ENCODE measurements around the gene CD28. TPM values are rescaled to one million over a fixed set of nuclear protein-coding genes. Genes with fewer than 3 reads are reported as not detected.
A peak's percentile ranks its signal among the peaks of the same experiment; 100 is the strongest.

The CD28 gene
- total and polyA plus RNA-seq, 10 donors: 1.3 to 22.4 (median 13.0) TPM

GRCh38 chr2:203672856-203673255 lies 33.6 kb upstream of the CD28 start:
- H3K36me3 ChIP-seq: no peaks in the 10 kb centered on the region
- H3K27ac ChIP-seq: no peak overlapping the region
- intact Hi-C loops (cut with DNase I; ENCODE audit: low total_unique reads): no loop called here
- no peaks in the 10 kb centered on the region for H3K9me3 ChIP-seq
- WGBS, 5 donors: 84 to 95% (median 90%) methylated on average over 3 of the region's 3 CpGs
- TF ChIP-seq CTCF (IDR thresholded peaks at IDR 0.05 in 8 of 11, conservative IDR thresholded peaks at IDR 0.05 in 3 of 11) (no peak), POLR2A (IDR thresholded peaks at IDR 0.05) (no peak), POLR2AphosphoS5 (IDR thresholded peaks at IDR 0.05) (no peak)
- peaks cover 0 to 6% (median 0%) of the 10 kb centered on the region in 6 donors for H3K4me1 ChIP-seq
- no peaks in the 10 kb centered on the region for H3K27me3 ChIP-seq (replicated peaks in 1 of 7)
- DNase-seq: no peak
- no peak overlapping the region for H3K4me3 ChIP-seq

GRCh38 chr2:203673933-203674332 lies 32.5 kb upstream of the CD28 start:
- no peak for DNase-seq
- H3K9me3 ChIP-seq: no peaks in the 10 kb centered on the region
- H3K27ac ChIP-seq: peak overlapping the region in 3 of 8 donors; percentile 10 to 21 (median 15)
- intact Hi-C loops (cut with DNase I; ENCODE audit: low total_unique reads): no loop called here
- H3K4me3 ChIP-seq: no peak overlapping the region
- peaks cover 0 to 6% (median 0%) of the 10 kb centered on the region in 6 donors for H3K4me1 ChIP-seq
- WGBS, 5 donors: 66 to 82% (median 77%) methylated on average over 1 of the region's 1 CpG
- TF ChIP-seq POLR2AphosphoS5 (IDR thresholded peaks at IDR 0.05) (no peak), POLR2A (IDR thresholded peaks at IDR 0.05) (no peak), CTCF (IDR thresholded peaks at IDR 0.05 in 8 of 11, conservative IDR thresholded peaks at IDR 0.05 in 3 of 11) (no peak)
- H3K27me3 ChIP-seq (replicated peaks in 1 of 7): no peaks in the 10 kb centered on the region
- H3K36me3 ChIP-seq: no peaks in the 10 kb centered on the region

GRCh38 chr2:203675086-203675485 lies 31.4 kb upstream of the CD28 start:
- DNase-seq: no peak
- WGBS, 5 donors: 83 to 93% (median 92%) methylated on average over 3 of the region's 3 CpGs
- peaks cover 0 to 6% (median 0%) of the 10 kb centered on the region in 6 donors for H3K4me1 ChIP-seq
- no peaks in the 10 kb centered on the region for H3K9me3 ChIP-seq
- H3K36me3 ChIP-seq: no peaks in the 10 kb centered on the region
- H3K27ac ChIP-seq: peak overlapping the region in 3 of 8 donors; percentile 5 to 21 (median 13)
- intact Hi-C loops (cut with DNase I; ENCODE audit: low total_unique reads): no loop called here
- TF ChIP-seq POLR2AphosphoS5 (IDR thresholded peaks at IDR 0.05) (no peak), POLR2A (IDR thresholded peaks at IDR 0.05) (no peak), CTCF (IDR thresholded peaks at IDR 0.05 in 8 of 11, conservative IDR thresholded peaks at IDR 0.05 in 3 of 11) (no peak)
- no peaks in the 10 kb centered on the region for H3K27me3 ChIP-seq (replicated peaks in 1 of 7)
- H3K4me3 ChIP-seq: no peak overlapping the region

- Histone ChIP-seq H3K9me3 (no peaks in the 10 kb centered on the region), H3K4me3 (no peak overlapping the region), H3K27me3 (replicated peaks in 1 of 7) (no peaks in the 10 kb centered on the region), H3K36me3 (no peaks in the 10 kb centered on the region), H3K27ac (no peak overlapping the region), H3K4me1 (peaks cover 7 to 35% (median 24%) of the 10 kb centered on the region in 6 donors)
- WGBS, 5 donors: 93 to 99% (median 94%) methylated on average over 3 of the region's 3 CpGs
- TF ChIP-seq POLR2A (IDR thresholded peaks at IDR 0.05): no peak
- intact Hi-C loops (cut with DNase I; ENCODE audit: low total_unique reads): no loop called here
- DNase-seq: no peak
Measured at GRCh38 chr2:203678971-203679370, 27.5 kb upstream of the CD28 start.

- DNase-seq: no peak
- Histone ChIP-seq H3K27ac (no peak overlapping the region), H3K4me3 (no peak overlapping the region), H3K9me3 (no peaks in the 10 kb centered on the region), H3K27me3 (replicated peaks in 1 of 7) (no peaks in the 10 kb centered on the region), H3K36me3 (no peaks in the 10 kb centered on the region), H3K4me1 (peaks cover 7 to 39% (median 25%) of the 10 kb centered on the region in 6 donors)
- TF ChIP-seq POLR2A (IDR thresholded peaks at IDR 0.05): no peak
- TF ChIP-seq CTCF (IDR thresholded peaks at IDR 0.05 in 8 of 11, conservative IDR thresholded peaks at IDR 0.05 in 3 of 11): no peak
- intact Hi-C loops (cut with DNase I; ENCODE audit: low total_unique reads): no loop called here
Measured at GRCh38 chr2:203679401-203679800, 27.0 kb upstream of the CD28 start.

All from spleen (tissue), 11 donors.